HG02870 (cell line): ENCODE measurements around the gene HYAL3.
A peak's percentile ranks its signal among the peaks of the same experiment; 100 is the strongest.

ENCODE experiments used
- ATAC-seq: cut with Tn5 transposase; IDR thresholded peaks from one replicate; pipeline ENCODE4 v1.9.1; 2021; ENCODE audit warnings: mild to moderate bottlenecking, moderate library complexity; ENCODE audit not compliant: unreplicated experiment

HYAL3 gene, protein sequence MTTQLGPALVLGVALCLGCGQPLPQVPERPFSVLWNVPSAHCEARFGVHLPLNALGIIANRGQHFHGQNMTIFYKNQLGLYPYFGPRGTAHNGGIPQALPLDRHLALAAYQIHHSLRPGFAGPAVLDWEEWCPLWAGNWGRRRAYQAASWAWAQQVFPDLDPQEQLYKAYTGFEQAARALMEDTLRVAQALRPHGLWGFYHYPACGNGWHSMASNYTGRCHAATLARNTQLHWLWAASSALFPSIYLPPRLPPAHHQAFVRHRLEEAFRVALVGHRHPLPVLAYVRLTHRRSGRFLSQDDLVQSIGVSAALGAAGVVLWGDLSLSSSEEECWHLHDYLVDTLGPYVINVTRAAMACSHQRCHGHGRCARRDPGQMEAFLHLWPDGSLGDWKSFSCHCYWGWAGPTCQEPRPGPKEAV

DNA sequence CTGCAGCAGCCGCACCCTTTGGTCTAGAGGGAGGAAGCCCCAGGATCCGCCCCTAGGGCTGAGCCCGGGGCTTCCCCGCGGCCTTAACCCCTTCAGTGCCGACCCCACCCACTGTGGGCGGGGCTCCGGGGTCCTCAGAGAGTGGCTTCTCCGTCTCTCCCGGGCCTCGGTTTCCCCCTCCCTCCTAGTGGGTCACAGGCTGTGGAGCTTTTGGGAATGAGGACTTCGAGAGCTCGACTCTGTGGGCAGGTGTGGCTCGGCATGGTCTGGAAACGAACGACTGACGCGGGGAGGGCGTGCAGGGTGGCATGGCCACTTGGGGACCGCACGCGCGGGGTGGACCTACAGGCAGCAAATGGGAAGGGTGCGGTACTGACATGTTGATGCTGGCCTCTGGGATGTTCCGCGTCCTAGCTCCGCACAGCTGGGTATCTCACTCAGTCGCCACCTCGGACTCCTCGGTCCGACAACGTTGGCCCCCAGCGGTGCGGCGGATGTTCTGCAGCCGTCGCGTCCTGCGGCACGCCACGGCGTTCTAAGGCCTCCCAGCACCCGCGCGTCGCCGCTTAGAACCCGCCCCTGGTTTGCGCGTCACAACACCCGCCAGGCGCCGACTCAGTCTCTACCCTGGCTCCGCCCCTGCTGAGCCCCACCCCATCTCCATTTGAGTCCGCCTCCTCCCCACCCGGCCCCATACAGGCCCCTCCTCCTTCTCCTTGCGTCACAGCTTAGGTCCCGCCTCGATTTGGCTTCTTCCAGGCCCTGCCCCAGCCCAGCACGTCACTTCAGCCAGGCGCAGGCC is at the start of gene HYAL3, which contains the start of gene NAA80:
HYAL3 (minus strand) TSS at position 570 of the 802 bp plus-strand sequence. CDS start 3,803 bp downstream, outside the sequence.
NAA80 (minus strand) TSS at position 570 of the 802 bp plus-strand sequence. CDS start 1,942 bp downstream, outside the sequence.
- peak; percentile 89 for ATAC-seq

DNA sequence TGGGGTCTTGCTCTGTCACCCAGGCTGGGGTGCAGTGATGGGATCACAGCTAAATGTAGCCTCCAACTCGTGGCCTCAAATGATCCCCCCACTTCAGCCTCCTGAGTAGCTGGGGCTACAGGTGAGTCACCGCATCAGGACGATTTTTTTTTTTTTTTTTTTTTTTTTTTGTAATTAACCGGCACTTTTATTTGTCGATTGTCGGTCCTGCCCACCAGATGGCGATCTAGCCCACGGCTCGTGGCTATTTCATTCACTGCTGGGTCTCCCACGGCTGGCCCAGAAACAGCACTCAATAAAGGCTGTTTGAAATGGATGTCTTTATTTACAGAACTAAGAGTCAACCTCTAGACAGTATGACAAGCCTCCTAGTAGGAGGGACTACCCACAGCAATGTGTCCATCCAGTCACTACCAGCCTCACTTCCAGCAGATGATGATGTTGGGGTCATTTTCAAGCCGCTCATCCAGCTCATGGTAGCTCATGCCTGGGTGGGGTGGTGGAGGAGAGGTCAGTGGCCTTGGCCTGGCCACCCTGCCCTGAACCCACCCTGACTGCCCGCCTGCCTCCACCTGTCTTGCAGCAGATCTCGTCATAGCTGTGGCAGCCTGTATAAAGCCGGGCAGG is 48.1 kb upstream of the HYAL3 start:
- ATAC-seq, result no peak

DNA sequence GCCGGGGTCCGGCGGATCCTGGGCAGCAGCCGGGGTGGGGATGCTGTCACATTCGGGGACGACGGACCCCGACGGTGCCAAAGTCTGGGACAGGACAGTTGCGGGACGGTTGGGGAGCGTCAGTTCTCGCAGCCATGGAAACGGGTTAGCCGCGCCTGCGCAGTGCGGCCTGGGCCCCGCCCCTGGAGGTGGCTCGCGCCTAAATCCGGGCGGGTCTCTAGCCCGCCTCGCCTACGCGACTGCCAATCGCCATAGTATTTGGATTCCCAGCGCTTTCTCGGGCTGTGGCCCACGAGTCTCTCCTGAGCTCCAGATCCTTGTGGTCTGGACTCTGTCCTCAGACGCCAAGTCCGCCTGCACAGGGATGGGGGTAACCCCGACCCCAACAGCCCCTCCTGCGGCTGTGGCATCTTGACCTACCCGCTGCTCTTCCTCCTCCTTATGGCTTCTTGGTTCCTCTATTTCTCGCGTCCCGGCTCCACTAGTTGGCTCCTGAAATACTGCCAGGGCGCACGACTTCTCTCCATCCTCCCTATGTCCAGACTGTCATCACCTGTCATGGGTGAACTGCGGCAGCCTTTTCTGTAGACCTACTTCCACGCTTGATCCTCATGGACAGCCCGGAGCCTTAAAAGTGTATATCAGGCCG is 46.5 kb upstream of the HYAL3 start, which contains the start of gene ZMYND10:
ZMYND10 (minus strand) TSS at position 147 of the 649 bp plus-strand sequence. CDS start 153 bp downstream, outside the sequence.
- no peak for ATAC-seq

DNA sequence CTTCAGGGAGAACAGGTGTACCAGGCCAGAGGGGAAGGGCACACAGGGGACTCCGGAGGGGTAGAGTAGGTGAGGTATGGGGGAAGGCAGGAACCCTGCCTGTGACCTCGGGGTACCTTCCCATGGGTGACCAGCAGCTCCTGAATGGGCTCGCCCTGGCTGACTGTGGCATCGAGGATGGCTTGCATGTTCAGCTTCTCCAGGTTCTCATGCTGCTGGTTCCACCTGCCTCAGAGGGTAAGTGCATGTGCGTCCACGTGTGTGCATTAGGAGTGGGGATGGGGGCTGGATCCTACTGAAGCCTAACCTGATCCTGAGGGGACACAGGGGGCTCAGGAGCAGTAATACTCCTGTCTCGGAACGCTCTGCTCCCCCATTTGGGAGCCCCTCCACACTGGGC is 45.8 kb upstream of the HYAL3 start:
- no peak for ATAC-seq

DNA sequence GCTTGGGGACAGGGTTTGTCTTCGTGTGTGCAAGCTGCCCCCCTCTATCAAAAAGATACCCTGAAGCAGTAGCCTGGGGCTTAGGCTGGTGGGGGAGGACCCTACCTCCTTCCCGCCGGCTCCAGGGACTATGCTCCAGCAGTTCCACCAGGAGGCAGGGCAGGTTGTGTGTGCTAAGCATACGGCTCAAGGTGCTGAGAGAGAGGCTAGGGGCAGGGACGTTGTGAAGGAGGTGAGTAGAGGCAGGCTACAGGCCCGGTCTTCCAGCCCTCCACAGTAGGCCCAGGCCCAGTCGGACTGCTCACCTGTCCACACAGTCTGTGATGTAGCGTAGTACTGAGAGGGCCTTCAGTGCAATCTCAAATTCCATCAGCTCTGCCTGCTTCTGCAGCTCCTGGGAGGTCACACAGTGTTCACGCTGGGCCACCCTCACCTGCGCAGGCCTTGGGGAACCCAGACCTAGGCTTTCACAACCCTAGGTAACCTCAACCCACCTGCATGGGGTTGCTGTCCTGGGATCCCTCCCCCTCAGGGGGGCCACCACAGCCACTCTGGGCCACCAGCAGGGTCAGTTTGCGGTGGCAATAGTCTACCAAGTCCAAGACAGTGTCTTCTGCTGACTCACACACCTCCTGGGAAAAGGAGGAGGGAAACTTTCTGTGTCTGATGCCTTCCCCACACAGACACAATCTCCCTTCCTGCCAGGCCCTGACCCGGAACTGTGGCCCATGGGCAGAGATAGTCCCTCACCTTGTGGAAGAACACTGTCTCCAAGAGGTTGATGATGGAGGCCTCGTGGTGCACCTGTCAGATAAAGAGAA is 43.8 kb upstream of the HYAL3 start:
- ATAC-seq, result no peak

DNA sequence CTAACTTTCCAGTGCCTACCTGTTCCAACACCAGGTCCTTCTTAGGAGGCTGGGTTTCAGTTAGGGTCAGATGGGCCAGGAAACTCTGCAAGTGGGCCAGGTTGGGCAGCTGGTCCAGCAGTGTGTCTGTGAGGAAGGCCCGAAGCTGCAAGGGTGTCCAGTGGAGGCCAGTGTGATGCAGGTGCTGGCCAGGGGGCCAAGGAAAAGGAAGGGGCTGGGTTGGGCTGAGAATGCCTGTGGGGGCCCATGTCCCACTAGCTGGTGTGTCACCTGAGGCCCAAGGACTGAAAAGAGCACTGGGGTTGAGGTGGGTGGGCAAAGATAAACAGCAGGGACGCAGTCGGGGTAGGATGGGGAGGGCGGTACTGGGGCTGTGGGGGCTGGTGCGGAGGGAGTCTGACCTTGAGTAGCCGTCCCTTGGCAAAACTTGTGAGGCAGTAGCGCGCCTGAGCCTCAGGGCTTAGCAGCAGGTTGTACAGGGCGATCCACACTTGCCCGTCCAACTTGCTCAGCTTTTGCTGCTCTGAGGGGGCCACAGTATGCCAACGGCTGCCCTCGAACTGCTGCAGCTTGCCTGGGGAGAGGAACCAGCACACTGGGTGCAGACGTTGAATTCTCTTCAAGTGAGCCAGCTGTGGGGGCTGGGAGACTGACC is 42.9 kb upstream of the HYAL3 start:
- ATAC-seq, result no peak

DNA sequence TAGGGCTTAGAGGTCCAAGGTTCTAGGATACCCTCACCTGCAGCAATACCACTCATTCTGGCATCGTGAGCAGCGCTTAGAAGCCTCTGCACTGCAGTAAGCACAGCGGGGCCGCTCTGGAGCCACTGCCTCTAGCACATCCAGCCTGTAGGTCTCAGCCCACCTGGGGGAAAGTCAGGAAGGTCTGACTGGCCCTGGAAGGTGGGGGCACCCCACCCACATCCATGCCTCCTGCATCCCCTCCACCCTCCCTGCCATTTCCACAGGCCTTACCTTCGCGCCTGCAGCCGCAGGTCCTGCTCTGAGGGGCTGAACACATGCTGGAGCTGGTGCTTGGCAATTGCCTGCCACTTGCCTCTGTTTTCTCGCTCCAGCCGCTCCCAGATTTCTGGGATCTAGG is 42.3 kb upstream of the HYAL3 start:
- ATAC-seq, result no peak

DNA sequence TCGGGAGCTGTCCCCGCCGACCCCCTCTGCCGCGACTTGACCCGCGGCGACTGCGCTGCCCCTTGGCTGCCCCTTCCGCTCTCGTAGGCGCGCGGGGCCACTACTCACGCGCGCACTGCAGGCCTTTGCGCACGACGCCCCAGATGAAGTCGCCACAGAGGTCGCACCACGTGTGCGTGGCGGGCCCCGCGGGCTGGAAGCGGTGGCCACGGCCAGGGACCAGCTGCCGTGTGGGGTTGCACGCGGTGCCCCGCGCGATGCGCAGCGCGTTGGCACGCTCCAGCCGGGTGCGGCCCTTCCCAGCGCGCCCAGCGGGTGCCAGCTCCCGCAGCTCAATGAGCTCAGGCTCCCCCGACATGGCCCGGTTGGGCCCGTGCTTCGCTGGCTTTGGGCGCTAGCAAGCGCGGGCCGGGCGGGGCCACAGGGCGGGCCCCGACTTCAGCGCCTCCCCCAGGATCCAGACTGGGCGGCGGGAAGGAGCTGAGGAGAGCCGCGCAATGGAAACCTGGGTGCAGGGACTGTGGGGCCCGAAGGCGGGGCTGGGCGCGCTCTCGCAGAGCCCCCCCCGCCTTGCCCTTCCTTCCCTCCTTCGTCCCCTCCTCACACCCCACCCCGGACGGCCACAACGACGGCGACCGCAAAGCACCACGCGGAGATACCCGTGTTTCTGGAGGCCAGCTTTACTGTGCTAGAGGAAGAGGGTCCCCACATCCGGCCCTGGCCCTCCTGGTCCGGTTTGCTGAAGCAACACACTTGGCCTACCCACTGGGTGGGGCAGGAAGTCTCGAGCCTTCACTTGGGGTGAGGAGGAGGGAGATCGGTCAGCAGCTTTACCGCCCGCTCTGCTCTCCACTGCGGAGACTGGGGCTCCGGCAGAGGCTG is 41.5 kb upstream of the HYAL3 start, which contains the start of gene RASSF1:
RASSF1 (minus strand) TSS at position 389 of the 882 bp plus-strand sequence; CDS start at position 358, 31 bp downstream.
- no peak for ATAC-seq

DNA sequence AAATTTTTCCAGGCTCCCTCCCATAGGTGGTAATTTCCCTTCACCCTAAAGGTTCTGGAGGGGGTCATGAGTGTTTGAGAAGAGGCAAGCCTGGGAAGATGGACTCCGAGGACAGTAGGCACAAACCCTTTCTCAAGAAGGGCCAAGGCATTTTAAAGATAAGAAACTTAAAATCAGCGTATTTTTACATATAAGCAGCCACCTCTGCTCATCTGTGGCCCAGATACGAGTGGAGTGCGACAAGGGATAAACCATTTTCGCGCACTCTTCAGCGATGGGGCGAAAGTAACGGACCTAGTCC is 40.9 kb upstream of the HYAL3 start:
- ATAC-seq, result no peak

DNA sequence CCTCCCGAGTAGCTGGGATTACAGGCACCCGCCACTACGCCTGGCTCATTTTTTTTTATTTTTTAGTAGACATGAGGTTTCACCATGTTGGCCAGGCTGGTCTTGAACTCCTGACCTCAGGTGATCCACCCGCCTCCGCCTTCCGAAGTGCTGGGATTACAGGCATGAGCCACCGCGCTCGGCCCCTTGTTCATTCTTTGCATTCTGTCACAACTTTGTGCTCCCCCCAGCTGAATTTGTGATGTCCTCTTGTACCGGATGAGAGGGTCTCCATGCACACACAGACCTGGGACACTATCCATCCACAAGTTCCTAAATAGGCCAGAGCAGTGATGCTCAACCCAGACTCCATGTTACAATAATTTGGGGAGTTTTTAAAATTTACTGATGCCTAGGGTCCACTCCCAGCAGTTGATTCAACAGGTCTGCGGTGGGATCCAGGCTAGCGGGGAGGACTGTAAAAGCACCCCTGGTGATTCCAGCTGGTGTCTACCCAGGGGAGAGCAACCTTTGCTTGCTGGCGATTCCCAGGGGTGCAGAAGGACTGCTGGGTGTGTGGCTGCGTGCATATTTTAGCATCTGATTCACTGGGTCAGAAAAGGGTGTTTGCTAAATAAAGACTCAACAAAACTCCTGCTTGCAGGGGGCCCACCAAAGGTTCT is 40.4 kb upstream of the HYAL3 start:
- no peak for ATAC-seq

DNA sequence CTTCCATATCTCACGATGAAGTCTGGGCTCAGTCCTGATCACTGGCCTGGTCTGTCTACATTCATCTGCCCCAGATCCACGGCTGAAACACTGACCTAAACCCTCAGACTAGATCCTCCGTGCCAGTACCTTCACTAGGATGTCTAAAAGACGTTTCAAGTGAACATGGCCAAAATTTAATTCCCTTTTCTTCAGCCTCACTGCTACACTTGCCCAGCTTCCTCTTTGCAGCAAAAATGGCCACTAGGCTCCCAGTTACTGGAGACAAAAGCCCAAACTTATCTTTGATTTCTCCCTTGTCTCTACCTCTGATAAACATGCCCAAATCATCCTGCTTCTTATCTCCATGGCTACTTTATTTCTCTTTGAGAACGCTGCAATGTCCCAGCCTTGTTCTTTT is 39.8 kb upstream of the HYAL3 start:
- no peak for ATAC-seq

DNA sequence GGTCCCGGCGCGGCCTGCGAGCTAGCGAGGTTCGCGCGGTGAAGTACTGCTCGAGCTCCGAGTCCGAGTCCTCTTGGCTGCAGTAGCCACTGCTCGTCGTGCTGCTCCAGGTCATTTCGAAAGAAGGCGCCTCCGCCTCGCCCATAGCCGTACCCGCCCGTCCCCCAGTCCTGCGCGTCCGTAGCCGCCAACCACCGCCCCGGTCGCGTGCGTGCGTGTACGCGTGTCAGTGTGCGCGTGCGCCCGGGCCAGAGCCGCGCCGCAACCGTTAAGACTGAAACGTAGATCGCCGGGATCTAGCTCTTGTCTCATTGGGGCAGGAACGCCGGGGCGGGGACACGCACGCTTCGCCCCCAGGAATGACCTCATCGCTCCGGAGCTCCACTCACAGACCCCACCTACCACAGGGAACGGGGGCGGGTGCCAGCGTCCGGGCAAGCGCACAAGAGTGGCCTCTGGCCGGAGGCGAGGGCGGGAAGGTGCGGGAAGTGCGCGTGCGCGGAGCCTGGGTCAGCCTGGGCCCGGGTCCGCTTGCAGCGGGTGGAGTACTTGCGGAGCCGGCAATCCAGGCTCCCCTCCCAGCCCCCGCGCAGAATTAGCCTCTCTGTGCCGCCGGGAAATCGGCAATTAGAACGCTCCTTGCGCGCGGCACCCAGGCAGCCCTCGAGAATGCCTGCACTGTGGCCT is 38.1 kb upstream of the HYAL3 start:
- ATAC-seq, result peak; percentile 72

DNA sequence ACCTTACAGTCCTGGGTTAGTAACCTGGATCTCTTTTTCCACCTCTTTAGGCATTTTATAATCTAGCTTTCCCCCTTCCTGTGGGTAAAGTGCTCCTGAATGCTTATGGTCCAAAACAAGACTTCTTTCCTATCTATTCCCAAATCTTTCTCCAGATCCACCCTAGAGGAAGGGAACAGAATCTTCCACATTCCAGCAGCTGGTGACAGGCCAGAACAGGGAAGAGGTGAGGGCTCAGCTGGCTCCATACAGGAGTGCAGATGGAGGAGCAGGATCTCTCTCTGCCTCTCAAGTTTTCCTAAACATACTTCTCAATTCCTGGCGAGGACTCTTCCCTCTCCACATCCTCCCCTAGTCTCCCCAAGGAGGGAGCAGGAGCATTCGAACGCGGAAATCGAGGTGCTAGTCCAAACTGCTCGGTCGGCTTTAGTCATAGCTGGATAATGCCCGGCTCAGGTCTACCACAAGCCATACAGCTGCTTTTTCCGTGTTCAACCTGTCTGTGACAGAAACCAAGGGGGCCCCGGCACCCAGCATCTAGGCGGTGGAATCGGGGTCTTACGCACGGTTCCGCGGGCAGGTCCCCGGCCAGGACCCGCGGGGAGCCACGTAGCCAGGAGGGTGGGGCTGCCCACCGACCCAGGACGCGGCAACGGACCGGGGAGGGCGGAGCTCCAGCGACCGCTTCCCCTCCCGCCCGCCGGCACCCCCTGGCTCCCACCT is 37.4 kb upstream of the HYAL3 start:
- ATAC-seq, result peak; percentile 20

DNA sequence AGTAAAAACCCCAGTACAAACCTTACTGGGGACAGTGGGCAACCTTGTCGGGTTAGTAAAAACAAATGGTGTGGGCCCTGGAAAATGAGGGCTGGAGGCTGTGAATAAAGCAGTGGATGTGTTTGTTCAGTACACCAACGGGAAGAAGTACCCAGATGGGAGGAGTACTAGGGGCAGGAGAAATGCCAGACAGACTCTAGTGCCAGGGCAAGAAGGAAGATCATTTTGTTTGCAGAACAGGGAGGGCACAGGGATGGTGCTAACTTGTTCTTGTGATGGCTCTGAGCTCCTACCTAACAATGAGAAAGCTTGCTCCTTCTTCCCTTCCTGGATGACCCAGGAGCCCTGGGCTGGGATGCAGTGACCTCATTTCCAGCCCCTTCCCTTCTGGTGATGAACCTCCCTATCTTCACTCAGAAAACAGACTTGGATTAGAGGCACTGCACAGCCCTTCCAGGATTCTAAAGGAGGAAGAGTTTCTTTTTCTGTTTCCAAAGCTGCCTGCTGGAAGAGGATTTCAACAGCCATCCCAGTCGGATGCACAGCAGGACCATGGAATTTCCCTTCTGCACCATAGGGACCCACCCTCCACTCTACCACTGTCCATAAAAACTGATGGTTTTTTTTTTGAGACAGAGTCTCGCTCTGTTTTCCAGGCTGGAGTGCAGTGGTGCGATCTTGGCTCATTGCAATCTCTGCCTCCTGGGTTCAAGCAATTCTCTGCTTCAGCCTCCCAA is 35.3 kb upstream of the HYAL3 start:
- no peak for ATAC-seq

DNA sequence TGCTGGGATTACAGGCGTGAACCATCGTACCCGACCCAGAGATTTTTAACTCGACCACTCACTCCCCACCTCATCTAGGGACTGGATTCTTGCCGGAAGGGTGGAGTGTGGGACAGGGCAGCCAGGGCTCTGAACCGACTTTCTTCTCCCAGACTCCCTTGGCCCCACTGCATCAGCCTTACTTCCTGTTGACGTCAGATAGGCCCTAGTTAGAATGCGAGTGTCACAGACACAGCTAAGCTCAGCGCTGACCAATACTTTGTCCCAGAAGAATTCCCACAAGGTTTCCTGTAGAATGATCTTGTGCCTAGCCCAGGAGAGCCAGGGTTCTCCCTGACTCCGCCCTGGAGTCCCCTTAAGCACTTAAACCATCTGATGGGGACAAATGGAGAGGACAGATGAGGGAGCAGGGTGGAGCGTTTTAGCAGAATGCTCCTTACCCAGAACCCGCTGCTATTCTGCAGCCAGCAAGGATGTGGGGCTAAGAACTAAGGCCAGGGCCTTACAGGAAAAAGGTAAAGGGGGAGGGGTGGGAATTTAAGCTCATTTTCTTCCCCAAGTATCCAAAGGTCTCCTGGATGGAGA is 34.6 kb upstream of the HYAL3 start:
- no peak for ATAC-seq
